Measurements from ENCODE around the gene SEPHS1.

The SEPHS1 gene

GRCh38 chr10:13270877-13271551, 77.1 kb downstream of the SEPHS1 start:
- H3K9ac ChIP-seq (ENCODE audit: insufficient read length, low read depth) = no peak overlapping the region
- H3K36me3 ChIP-seq (ENCODE audit: insufficient read depth, insufficient read length, low read length) = no peaks in the 10 kb centered on the region
- H3K4me1 ChIP-seq (ENCODE audit: insufficient read depth, insufficient read length) = peaks cover 11% of the 10 kb centered on the region
- no peaks in the 10 kb centered on the region for H3K27me3 ChIP-seq (ENCODE audit: insufficient read depth, insufficient read length)
- no peak for DNase-seq (ENCODE audit: low read depth, low spot score)
- no peak overlapping the region for H3K4me3 ChIP-seq (ENCODE audit: insufficient read length, low read depth)
- H3K9me3 ChIP-seq (ENCODE audit: insufficient read depth, low read length) = no peaks in the 10 kb centered on the region
- no peak for TF ChIP-seq YY1 (IDR thresholded peaks at IDR 0.05; ENCODE audit: insufficient read depth, insufficient read length)
- no peak for TF ChIP-seq SUZ12 (IDR thresholded peaks at IDR 0.05; ENCODE audit: extremely low read depth, insufficient read depth, insufficient read length)
- no peak for TF ChIP-seq ZNF274 (IDR thresholded peaks at IDR 0.05; ENCODE audit: low read depth, low read length)

- no peaks in the 10 kb centered on the region for H3K27me3 ChIP-seq (ENCODE audit: insufficient read depth, insufficient read length)
- H3K4me3 ChIP-seq (ENCODE audit: insufficient read length, low read depth) = no peak overlapping the region
- no peak for DNase-seq (ENCODE audit: low read depth, low spot score)
- TF ChIP-seq SUZ12 (IDR thresholded peaks at IDR 0.05; ENCODE audit: extremely low read depth, insufficient read depth, insufficient read length) (no peak), YY1 (IDR thresholded peaks at IDR 0.05; ENCODE audit: insufficient read depth, insufficient read length) (no peak), ZNF274 (IDR thresholded peaks at IDR 0.05; ENCODE audit: low read depth, low read length) (no peak)
- H3K4me1 ChIP-seq (ENCODE audit: insufficient read depth, insufficient read length) = peaks cover 11% of the 10 kb centered on the region
- H3K36me3 ChIP-seq (ENCODE audit: insufficient read depth, insufficient read length, low read length) = no peaks in the 10 kb centered on the region
- H3K9ac ChIP-seq (ENCODE audit: insufficient read length, low read depth) = no peak overlapping the region
- H3K9me3 ChIP-seq (ENCODE audit: insufficient read depth, low read length) = no peaks in the 10 kb centered on the region
These were observed 79.3 kb downstream of the SEPHS1 start for GRCh38 chr10:13268841-13269240.

GRCh38 chr10:13268310-13268709, 79.8 kb downstream of the SEPHS1 start:
- no peaks in the 10 kb centered on the region for H3K27me3 ChIP-seq (ENCODE audit: insufficient read depth, insufficient read length)
- no peak for TF ChIP-seq YY1 (IDR thresholded peaks at IDR 0.05; ENCODE audit: insufficient read depth, insufficient read length)
- TF ChIP-seq ZNF274 (IDR thresholded peaks at IDR 0.05; ENCODE audit: low read depth, low read length) = no peak
- no peak for TF ChIP-seq SUZ12 (IDR thresholded peaks at IDR 0.05; ENCODE audit: extremely low read depth, insufficient read depth, insufficient read length)
- no peaks in the 10 kb centered on the region for H3K9me3 ChIP-seq (ENCODE audit: insufficient read depth, low read length)
- H3K9ac ChIP-seq (ENCODE audit: insufficient read length, low read depth) = no peak overlapping the region
- no peak for DNase-seq (ENCODE audit: low read depth, low spot score)
- no peak overlapping the region for H3K4me3 ChIP-seq (ENCODE audit: insufficient read length, low read depth)
- H3K36me3 ChIP-seq (ENCODE audit: insufficient read depth, insufficient read length, low read length) = no peaks in the 10 kb centered on the region
- H3K4me1 ChIP-seq (ENCODE audit: insufficient read depth, insufficient read length) = peaks cover 11% of the 10 kb centered on the region
